SK-N-SH (cell line): ENCODE results near the gene ABHD17C. TPM values are rescaled to one million over a fixed set of nuclear protein-coding genes. Genes with fewer than 3 reads are reported as not detected.
A peak's percentile ranks its signal among the peaks of the same experiment; 100 is the strongest.

Source experiments
- CTCF ChIA-PET: fragments of 300-600, 350-600 bp; formaldehyde crosslinking; extraction: SDS; loops from one replicate; lab custom pipeline; 2021; lab: Yijun Ruan, JAX
- POLR2A ChIA-PET: fragments of 350-600 bp; sonication (Branson Sonifier 250); formaldehyde crosslinking; extraction: SDS; loops from one replicate; lab custom pipeline; 2020; ENCODE audit warnings: antibody characterized with exemption, inconsistent platforms; lab: Yijun Ruan, JAX
- DNase-seq: peaks from one replicate; pipeline ENCODE4 v3.0.0; 2012
- H2AFZ ChIP-seq: fragments of 200-600 bp; sonication (generic); 2 replicates; pipeline ENCODE4 v1.8.1; 2016; ENCODE audit warnings: antibody characterized with exemption, mild to moderate bottlenecking, low read depth
- H3F3A ChIP-seq: fragments of 200-600 bp; sonication (generic); replicated peaks from 2 replicates; pipeline ENCODE3; 2016; ENCODE audit warnings: antibody characterized with exemption, mild to moderate bottlenecking; ENCODE audit not compliant: insufficient read depth
- H3K27ac ChIP-seq, 2 experiments: fragments of 200-500 bp in 1 of 2; fragments of 200-600 bp in 1 of 2; sonication (Bioruptor generic) in 1 of 2; sonication (generic), shearing (Covaris generic) in 1 of 2; 2 replicates each; pipeline versions ENCODE4 v1.5.1 to v1.6.1; 2014 to 2016; ENCODE audit warnings: low read depth in 2 of 2, inconsistent platforms in 1 of 2, low read length in 1 of 2, mild to moderate bottlenecking in 1 of 2, mixed read lengths in 1 of 2
- H3K27me3 ChIP-seq: fragments of 200-600 bp; sonication (generic), shearing (Covaris generic); 2 replicates; pipeline ENCODE4 v1.6.1; 2016; ENCODE audit warnings: mixed run types; ENCODE audit not compliant: insufficient read depth
- H3K36me3 ChIP-seq, 2 experiments: fragments of 200-500 bp in 1 of 2; fragments of 200-600 bp in 1 of 2; sonication (Bioruptor generic) in 1 of 2; sonication (generic) in 1 of 2; replicated peaks in 1 of 2; 2 replicates each; pipeline versions ENCODE3 to v1.5.1; 2014 to 2016; ENCODE audit warnings: low read length in 1 of 2, mild to moderate bottlenecking in 1 of 2; ENCODE audit not compliant: insufficient read depth in 2 of 2, control insufficient read depth in 1 of 2
- H3K4me1 ChIP-seq, 2 experiments: fragments of 200-500 bp in 1 of 2; fragments of 200-600 bp in 1 of 2; sonication (Bioruptor generic) in 1 of 2; sonication (generic), shearing (Covaris generic) in 1 of 2; 2 replicates each; pipeline versions ENCODE4 v1.5.1 to v1.6.1; 2014 to 2016; ENCODE audit warnings: low read depth in 1 of 2, low read length in 1 of 2, mixed run types in 1 of 2; ENCODE audit not compliant: insufficient read depth in 2 of 2, control insufficient read depth in 1 of 2
- H3K4me2 ChIP-seq: fragments of 200-600 bp; sonication (generic), shearing (Covaris generic); 2 replicates; pipeline ENCODE4 v1.6.1; 2017; ENCODE audit warnings: mixed run types
- H3K4me3 ChIP-seq, 2 experiments: fragments of 200-500 bp in 1 of 2; fragments of 200-600 bp in 1 of 2; sonication (Bioruptor generic) in 1 of 2; sonication (generic), shearing (Covaris generic) in 1 of 2; 2 replicates each; pipeline versions ENCODE4 v1.5.1 to v1.8.1; 2014 to 2016; ENCODE audit warnings: low read depth in 2 of 2, inconsistent platforms in 1 of 2, low read length in 1 of 2, mild to moderate bottlenecking in 1 of 2, mixed read lengths in 1 of 2, moderate library complexity in 1 of 2
- H3K79me2 ChIP-seq: fragments of 200-600 bp; sonication (generic); 2 replicates; pipeline ENCODE4 v1.8.1; 2017; ENCODE audit warnings: mild to moderate bottlenecking; ENCODE audit not compliant: insufficient read depth
- H3K9ac ChIP-seq: fragments of 200-600 bp; sonication (generic); 2 replicates; pipeline ENCODE4 v1.6.1; 2017; ENCODE audit warnings: mixed run types
- H3K9me2 ChIP-seq: fragments of 200-600 bp; sonication (generic); 2 replicates; pipeline ENCODE4 v1.6.1; 2017; ENCODE audit warnings: mixed run types
- H3K9me3 ChIP-seq: fragments of 200-600 bp; sonication (generic); 2 replicates; pipeline ENCODE4 v1.6.1; 2017; ENCODE audit warnings: mixed run types, mild to moderate bottlenecking, moderate library complexity
- H4K20me1 ChIP-seq: fragments of 200-600 bp; sonication (generic); 2 replicates; pipeline ENCODE4 v1.6.1; 2017; ENCODE audit warnings: mild to moderate bottlenecking, mixed run types; ENCODE audit not compliant: insufficient read depth
- CHD2 ChIP-seq: fragments of 150-350 bp; IDR thresholded peaks from 2 replicates; pipeline ENCODE4 v1.6.1; 2018; ENCODE audit warnings: low read length; ENCODE audit not compliant: partially characterized antibody
- FOSL2 ChIP-seq: IDR thresholded peaks from 2 replicates; pipeline ENCODE4 v1.4.0; 2012; ENCODE audit warnings: low read depth, mild to moderate bottlenecking, moderate library complexity, borderline replicate concordance
- IRF3 ChIP-seq: fragments of 150-350 bp; IDR thresholded peaks from 2 replicates; pipeline ENCODE4 v1.6.1; 2016; ENCODE audit warnings: mild to moderate bottlenecking, low read depth, low read length
- MEF2A ChIP-seq: IDR thresholded peaks from 2 replicates; pipeline ENCODE4 v1.4.0; 2012; ENCODE audit warnings: low read depth, borderline replicate concordance
- SIN3A ChIP-seq: IDR thresholded peaks from 2 replicates; pipeline ENCODE4 v1.6.1; 2012; ENCODE audit warnings: low read depth, mild to moderate bottlenecking, low read length, moderate library complexity, borderline replicate concordance
- TEAD4 ChIP-seq: IDR thresholded peaks from 2 replicates; pipeline ENCODE4 v1.4.0; 2012; ENCODE audit warnings: mild to moderate bottlenecking, borderline replicate concordance; ENCODE audit not compliant: insufficient read depth
- WGBS: methylation state at CpG from one replicate; pipeline ENCODE4 v1.1.6; 2017; ENCODE audit warnings: low lambda C conversion rate; 5-methylcytosine and 5-hydroxymethylcytosine counted together
- polyA plus RNA-seq, 3 experiments: library from polyadenylated mRNA; depleted of rRNA; stranded (reverse); fragments of >200 nt; gene quantifications; 2 replicates each; pipeline ENCODE4 v1.2.3, GENCODE V29; 2012
- TF ChIP-seq, protein P1 (sequence below): IDR thresholded peaks from 2 replicates; pipeline ENCODE4 v1.4.0; 2012; ENCODE audit warnings: low read depth, borderline replicate concordance
- TF ChIP-seq, protein P2 (sequence below): fragments of 200-600 bp; sonication (generic); IDR thresholded peaks from 2 replicates; pipeline ENCODE4 v1.6.1; 2017; ENCODE audit warnings: antibody characterized with exemption, mild to moderate bottlenecking, moderate library complexity

Gene ABHD17C
- polyA plus RNA-seq, 1 of the 3 experiments (the other 2 are of a cell fraction): 11.7 TPM

- no peak for TF ChIP-seq FOSL2
- TF ChIP-seq, protein P1, sequence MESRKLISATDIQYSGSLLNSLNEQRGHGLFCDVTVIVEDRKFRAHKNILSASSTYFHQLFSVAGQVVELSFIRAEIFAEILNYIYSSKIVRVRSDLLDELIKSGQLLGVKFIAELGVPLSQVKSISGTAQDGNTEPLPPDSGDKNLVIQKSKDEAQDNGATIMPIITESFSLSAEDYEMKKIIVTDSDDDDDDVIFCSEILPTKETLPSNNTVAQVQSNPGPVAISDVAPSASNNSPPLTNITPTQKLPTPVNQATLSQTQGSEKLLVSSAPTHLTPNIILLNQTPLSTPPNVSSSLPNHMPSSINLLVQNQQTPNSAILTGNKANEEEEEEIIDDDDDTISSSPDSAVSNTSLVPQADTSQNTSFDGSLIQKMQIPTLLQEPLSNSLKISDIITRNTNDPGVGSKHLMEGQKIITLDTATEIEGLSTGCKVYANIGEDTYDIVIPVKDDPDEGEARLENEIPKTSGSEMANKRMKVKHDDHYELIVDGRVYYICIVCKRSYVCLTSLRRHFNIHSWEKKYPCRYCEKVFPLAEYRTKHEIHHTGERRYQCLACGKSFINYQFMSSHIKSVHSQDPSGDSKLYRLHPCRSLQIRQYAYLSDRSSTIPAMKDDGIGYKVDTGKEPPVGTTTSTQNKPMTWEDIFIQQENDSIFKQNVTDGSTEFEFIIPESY: no peak
- TF ChIP-seq IRF3: no peak
- TF ChIP-seq, protein P2, sequence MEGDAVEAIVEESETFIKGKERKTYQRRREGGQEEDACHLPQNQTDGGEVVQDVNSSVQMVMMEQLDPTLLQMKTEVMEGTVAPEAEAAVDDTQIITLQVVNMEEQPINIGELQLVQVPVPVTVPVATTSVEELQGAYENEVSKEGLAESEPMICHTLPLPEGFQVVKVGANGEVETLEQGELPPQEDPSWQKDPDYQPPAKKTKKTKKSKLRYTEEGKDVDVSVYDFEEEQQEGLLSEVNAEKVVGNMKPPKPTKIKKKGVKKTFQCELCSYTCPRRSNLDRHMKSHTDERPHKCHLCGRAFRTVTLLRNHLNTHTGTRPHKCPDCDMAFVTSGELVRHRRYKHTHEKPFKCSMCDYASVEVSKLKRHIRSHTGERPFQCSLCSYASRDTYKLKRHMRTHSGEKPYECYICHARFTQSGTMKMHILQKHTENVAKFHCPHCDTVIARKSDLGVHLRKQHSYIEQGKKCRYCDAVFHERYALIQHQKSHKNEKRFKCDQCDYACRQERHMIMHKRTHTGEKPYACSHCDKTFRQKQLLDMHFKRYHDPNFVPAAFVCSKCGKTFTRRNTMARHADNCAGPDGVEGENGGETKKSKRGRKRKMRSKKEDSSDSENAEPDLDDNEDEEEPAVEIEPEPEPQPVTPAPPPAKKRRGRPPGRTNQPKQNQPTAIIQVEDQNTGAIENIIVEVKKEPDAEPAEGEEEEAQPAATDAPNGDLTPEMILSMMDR: no peak
These were observed 4.9 kb downstream of the ABHD17C start (continued) for GRCh38 chr15:80699981-80700380.

DNA sequence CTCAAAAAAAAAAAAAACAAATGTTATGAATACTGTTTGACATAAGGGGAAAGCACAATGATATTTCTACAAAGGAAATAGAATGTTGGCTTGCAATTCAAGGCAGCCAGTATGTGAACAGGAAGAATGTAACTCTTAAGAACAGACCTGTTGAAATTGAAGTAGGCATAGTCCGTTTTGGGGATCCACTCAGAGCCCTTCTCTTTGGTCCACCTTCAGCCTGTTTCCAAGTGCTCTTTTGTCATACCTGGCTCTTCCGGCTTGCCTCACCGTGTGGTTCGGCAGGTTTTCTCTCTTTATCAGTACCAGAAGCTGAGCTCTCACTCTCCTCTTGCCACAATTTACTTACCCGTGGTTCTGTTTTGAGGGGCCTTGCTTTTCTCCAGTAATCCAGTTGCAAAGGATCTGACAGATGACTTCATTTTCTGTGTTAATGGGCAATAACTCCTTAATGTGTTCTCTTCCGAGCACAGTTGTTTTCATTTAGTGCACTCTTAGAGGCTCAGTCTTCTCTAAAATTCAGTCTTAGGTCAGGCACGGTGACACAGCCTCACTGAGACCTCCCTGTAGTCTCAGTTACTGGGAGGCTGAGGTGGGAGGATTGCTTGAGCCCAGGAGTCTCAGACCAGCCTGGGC, 6.7 kb downstream of the ABHD17C start:
- no peaks in the 10 kb centered on the region for H3K9me2 ChIP-seq
- DNase-seq: peak; percentile 30
- peaks cover 0 to 9% of the 10 kb centered on the region in 2 experiments; a peak in 2 of 4 replicates for H3K4me1 ChIP-seq
- no peak overlapping the region for H3K9ac ChIP-seq
- H3F3A ChIP-seq: no peaks in the 10 kb centered on the region
- 72% methylated on average over 7 of the region's 7 CpGs for WGBS
- peaks cover 0 to 3% of the 10 kb centered on the region in 2 experiments for H3K36me3 ChIP-seq
- no peak overlapping the region for H3K4me3 ChIP-seq
- H3K27ac ChIP-seq: no peak overlapping the region
- ChIA-PET CTCF (no interaction called here), POLR2A (no interaction called here)
- no peak overlapping the region for H2AFZ ChIP-seq
- no peaks in the 10 kb centered on the region for H3K9me3 ChIP-seq
- TF ChIP-seq CHD2: no peak
- TF ChIP-seq TEAD4: no peak
- no peak for TF ChIP-seq MEF2A
- no peak for TF ChIP-seq SIN3A
- TF ChIP-seq, protein P1: no peak
- TF ChIP-seq, all 33 proteins: peak for 0
- no peak overlapping the region for H3K4me2 ChIP-seq
- H3K27me3 ChIP-seq: no peaks in the 10 kb centered on the region
- H4K20me1 ChIP-seq: peaks cover 6% of the 10 kb centered on the region
- peaks cover 72% of the 10 kb centered on the region for H3K79me2 ChIP-seq
